ENCODE measurements around the gene ING1.
"Not testable (repeated sequence)": the region's sequence is repeated elsewhere in the genome, so short reads cannot be mapped to it uniquely, and the experiment has no call there.

DNA sequence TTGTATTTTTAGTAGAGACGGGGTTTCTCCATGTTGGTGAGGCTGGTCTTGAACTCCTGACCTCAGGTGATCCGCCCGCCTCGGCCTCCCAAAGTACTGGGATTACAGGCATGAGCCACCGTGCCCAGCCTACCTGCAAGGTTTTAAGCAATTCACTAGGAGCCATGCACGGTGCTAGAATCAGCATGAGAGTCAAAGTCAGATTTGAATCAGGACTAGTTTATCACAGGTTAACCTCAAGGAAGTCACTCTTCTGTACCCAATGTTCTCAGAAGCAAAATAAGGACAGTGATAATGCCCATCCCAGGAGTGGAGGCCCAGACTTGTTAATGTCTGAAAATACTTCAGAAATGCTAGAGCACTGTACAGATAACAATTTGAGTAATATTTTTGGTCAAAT, 12.7 kb downstream of the ING1 start:
- not testable (repeated sequence) for TF ChIP-seq POLR2A (IDR thresholded peaks at IDR 0.05)
- TF ChIP-seq, protein P1, sequence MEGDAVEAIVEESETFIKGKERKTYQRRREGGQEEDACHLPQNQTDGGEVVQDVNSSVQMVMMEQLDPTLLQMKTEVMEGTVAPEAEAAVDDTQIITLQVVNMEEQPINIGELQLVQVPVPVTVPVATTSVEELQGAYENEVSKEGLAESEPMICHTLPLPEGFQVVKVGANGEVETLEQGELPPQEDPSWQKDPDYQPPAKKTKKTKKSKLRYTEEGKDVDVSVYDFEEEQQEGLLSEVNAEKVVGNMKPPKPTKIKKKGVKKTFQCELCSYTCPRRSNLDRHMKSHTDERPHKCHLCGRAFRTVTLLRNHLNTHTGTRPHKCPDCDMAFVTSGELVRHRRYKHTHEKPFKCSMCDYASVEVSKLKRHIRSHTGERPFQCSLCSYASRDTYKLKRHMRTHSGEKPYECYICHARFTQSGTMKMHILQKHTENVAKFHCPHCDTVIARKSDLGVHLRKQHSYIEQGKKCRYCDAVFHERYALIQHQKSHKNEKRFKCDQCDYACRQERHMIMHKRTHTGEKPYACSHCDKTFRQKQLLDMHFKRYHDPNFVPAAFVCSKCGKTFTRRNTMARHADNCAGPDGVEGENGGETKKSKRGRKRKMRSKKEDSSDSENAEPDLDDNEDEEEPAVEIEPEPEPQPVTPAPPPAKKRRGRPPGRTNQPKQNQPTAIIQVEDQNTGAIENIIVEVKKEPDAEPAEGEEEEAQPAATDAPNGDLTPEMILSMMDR (IDR thresholded peaks at IDR 0.05 in 8 of 11, conservative IDR thresholded peaks at IDR 0.05 in 3 of 11): not testable (repeated sequence)

All from spleen (tissue), 7 donors.